HEK293T (cell line): ENCODE results near the gene XIRP1.

ENCODE experiments used
- ARNT ChIP-seq: fragments of 450-650 bp; IDR thresholded peaks from 2 replicates; pipeline ENCODE4 v1.6.1; 2017; ENCODE audit warnings: mild to moderate bottlenecking
- BHLHE40 ChIP-seq: fragments of 450-650 bp; IDR thresholded peaks from 2 replicates; pipeline ENCODE4 v1.6.1; 2016; ENCODE audit warnings: mild to moderate bottlenecking, moderate library complexity, borderline replicate concordance
- ELF4 ChIP-seq: fragments of 450-650 bp; IDR thresholded peaks from 2 replicates; pipeline ENCODE4 v1.6.1; 2017; ENCODE audit warnings: antibody characterized with exemption
- FOXA1 ChIP-seq: fragments of 450-650 bp; IDR thresholded peaks from 2 replicates; pipeline ENCODE4 v1.6.1; 2016; ENCODE audit warnings: mild to moderate bottlenecking
- FOXM1 ChIP-seq: fragments of 450-650 bp; IDR thresholded peaks from 2 replicates; pipeline ENCODE4 v1.6.1; 2017; ENCODE audit warnings: mild to moderate bottlenecking, borderline replicate concordance
- L3MBTL2 ChIP-seq: fragments of 450-650 bp; conservative IDR thresholded peaks from 2 replicates; pipeline ENCODE4 v1.6.1; 2016; ENCODE audit warnings: mild to moderate bottlenecking
- NFRKB ChIP-seq: fragments of 450-650 bp; IDR thresholded peaks from 2 replicates; pipeline ENCODE4 v1.6.1; 2016; ENCODE audit warnings: mild to moderate bottlenecking, moderate library complexity
- SP1 ChIP-seq: fragments of 450-650 bp; IDR thresholded peaks from 2 replicates; pipeline ENCODE4 v1.6.1; 2017
- SUZ12 ChIP-seq: fragments of 450-650 bp; IDR thresholded peaks from 2 replicates; pipeline ENCODE4 v1.6.1; 2016; ENCODE audit warnings: mild to moderate bottlenecking
- TARDBP ChIP-seq: fragments of 450-650 bp; IDR thresholded peaks from 2 replicates; pipeline ENCODE4 v1.6.1; 2016
- ZNF384 ChIP-seq: fragments of 450-650 bp; IDR thresholded peaks from 2 replicates; pipeline ENCODE4 v1.6.1; 2016

DNA sequence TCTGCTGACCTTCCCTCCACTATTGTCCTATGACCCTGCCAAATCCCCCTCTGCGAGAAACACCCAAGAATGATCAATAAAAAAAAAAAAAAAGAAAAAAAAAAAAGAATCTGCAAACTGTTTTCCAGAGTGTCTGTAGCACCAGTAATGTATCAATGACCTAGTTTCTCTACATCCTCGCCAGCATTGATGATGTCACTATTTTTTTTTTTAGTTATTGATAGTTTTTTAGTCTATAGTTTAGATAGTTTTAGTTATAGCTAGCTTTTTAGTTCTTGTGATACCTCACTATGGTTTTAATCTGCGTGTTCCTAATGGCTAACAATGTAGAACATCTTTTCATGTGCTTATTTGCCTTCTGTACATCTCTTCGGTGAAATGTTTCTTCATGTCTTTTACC is 36.1 kb upstream of the XIRP1 start:
- no peak for TF ChIP-seq FOXM1
- no peak for TF ChIP-seq SP1
- no peak for TF ChIP-seq ELF4
- no peak for TF ChIP-seq ZNF384
- TF ChIP-seq TARDBP = no peak
- no peak for TF ChIP-seq NFRKB
- no peak for TF ChIP-seq SUZ12
- TF ChIP-seq FOXA1 = no peak
- no peak for TF ChIP-seq BHLHE40
- no peak for TF ChIP-seq L3MBTL2
- no peak for TF ChIP-seq ARNT
